Mesenchymal stem cell (in vitro differentiated cells and primary cell): ENCODE results near the gene NMRK2. TPM values are rescaled to one million over a fixed set of nuclear protein-coding genes. Genes with fewer than 3 reads are reported as not detected.

Experiments used
- small RNA-seq: library from polyadenylated mRNA; stranded (forward); fragments of <200 nt; extraction: miRNeasy Mini kit (QIAGEN cat#:217004); gene quantifications from one replicate; pipeline ENCODE3, GENCODE V24; 2013; ENCODE audit warnings: low read depth

NMRK2 gene

Small RNAs within 50 kb of the gene (small RNA-seq; reads per million reads assigned to genes)
- gene RN7SL202P (not detected), gene SNORD37 (52.9 reads per million, percentile 90 among the genes with 10 or more reads in this experiment)
